DMS153 (cell line): Measurements from ENCODE around the gene RAB40B.

Experiments
- DNase-seq: peaks from one replicate; lab custom pipeline; 2025; lab: John Stamatoyannopoulos, UW

Gene RAB40B

DNA sequence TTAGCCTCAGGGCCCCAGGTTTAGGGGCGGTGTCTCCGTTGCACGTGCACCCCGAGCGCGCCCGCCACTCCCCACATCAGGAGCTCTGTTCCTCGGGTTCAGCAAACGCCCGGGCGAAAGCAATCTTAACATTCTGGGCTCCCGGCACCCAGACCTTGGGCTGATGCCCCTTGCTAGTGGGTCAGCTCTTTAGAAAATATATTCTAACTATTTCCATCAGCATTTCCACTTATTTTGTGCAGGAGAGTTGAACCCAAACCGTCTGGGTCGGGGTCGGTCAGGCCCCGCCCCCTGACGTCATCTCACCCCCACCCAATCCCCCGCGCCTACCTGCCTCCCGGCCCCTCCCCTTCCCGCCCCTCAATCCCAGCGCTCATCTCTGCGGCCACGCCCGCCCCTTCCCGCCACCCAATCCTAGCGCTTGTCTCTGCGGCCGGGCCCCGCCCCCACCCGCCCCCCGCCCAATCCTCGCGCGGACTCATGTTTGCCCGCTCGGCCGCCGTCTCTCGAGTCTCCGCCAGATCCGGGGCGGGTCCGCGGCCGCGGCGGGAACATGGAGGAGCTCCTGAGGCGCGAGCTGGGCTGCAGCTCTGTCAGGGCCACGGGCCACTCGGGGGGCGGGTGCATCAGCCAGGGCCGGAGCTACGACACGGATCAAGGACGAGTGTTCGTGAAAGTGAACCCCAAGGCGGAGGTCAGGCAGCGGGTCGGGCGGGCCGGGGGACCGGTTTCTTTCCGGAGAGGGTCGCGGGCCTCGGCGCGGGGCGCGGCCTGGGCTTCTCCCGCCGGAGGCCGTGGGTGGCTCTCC is 17.9 kb upstream of the RAB40B start, which contains the start of gene FN3KRP:
Gene FN3KRP, plus strand, starts transcription at position 504 of the 808 bp plus-strand sequence. Its CDS starts 50 bp downstream, at position 554.
- DNase-seq: peak; percentile 86

- DNase-seq: no peak
Observed at GRCh38 chr17:82713071-82713723, 14.7 kb upstream of the RAB40B start.

DNA sequence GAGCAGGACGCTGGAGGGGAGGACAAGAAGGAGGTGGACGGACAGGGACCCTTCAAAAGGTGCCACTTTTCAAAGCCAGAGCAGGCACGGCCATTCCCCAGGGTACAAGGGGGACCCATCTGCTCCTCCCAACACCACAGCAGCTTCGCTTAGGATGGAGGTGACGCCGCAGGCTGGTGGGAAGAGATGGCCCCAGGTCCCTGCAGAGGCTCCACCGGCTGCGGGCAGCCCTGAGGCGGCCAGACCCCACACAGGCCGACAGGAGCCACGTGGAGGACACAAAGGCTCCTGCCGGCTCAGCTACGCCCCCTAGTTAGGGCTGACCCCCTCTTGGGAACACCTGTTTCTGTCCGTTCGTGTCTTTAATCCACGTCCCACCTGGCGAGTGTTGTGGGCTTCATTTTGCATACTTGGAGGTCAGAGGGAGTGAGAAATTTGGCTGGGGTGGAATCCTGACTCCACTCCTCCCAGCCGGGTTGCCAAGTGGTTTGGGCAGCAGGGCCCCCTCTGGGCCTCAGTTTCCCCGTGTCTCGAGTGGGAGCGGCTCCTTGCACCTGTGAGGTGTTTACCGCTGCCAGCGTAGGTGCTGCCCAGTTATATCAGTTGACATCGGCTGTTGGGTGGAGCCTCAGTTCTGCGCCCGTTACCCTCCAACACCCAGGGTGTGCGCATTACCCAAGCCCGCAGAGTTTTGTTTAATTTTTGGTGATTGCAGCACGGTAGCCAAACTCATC is 12.2 kb upstream of the RAB40B start:
- DNase-seq: no peak

DNA sequence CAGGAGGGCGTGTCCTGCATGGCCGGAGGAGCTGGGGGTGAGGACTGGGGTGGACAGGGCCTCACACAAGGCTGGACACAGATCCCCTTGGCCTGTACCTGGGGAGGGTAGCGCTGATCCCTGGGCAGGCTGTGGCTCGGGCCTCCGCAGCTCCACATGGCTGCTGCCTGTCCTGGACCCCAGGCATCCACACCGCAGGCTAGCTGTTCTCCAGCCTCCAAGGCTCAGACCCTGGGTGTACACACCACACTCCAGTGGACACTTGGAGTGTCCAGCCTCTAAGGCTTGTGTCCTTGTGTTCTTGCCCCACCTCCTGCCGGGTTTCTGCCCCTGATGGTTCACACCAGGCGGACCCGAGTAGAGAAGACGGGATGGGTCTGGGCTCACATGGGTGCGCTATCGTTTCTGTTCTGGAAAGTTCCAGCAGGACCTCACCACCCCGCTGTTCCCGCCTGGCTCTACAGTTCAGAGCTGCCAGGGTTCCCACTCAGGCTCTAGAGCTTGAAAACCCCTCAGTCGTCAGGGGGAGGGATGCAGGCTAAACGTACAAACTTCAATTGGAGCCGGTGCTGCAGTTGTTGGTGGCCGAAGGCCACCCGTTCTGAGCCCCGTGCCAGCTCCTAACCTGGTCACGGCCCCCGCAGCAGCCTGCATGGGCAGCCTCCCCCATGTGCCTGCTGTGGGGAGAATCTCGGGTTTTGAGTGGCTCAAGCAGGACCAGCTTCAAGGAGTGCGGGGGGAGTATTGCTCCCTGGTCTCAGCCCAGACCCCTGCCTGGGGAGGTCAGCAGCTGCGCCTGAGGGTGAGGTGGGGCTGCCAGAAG is 11.4 kb upstream of the RAB40B start:
- no peak for DNase-seq

- no peak for DNase-seq
Observed at GRCh38 chr17:82709024-82709675, 10.7 kb upstream of the RAB40B start.

DNA sequence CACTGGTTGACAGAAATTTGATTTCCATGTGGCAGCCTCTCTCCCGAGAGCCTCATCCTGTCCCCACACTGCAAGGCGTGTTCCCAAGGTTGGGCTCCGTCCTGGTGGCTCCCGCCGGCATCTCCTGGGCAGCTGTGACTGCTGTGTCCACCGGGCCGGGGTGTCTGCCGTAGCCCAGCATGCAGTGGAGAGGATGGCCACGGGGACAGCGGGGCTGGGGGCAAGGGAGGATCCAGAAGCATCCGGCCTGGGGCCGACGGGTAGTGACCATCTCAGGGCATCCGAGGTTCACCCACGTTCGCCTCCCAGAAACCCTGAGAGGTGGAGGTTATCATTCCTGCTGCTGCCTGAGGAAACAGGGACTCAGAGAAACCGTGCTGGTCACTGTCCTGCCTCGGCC is 7.3 kb upstream of the RAB40B start:
- DNase-seq: no peak

- DNase-seq: no peak
Observed at GRCh38 chr17:82704886-82705285, 6.4 kb upstream of the RAB40B start.

DNA sequence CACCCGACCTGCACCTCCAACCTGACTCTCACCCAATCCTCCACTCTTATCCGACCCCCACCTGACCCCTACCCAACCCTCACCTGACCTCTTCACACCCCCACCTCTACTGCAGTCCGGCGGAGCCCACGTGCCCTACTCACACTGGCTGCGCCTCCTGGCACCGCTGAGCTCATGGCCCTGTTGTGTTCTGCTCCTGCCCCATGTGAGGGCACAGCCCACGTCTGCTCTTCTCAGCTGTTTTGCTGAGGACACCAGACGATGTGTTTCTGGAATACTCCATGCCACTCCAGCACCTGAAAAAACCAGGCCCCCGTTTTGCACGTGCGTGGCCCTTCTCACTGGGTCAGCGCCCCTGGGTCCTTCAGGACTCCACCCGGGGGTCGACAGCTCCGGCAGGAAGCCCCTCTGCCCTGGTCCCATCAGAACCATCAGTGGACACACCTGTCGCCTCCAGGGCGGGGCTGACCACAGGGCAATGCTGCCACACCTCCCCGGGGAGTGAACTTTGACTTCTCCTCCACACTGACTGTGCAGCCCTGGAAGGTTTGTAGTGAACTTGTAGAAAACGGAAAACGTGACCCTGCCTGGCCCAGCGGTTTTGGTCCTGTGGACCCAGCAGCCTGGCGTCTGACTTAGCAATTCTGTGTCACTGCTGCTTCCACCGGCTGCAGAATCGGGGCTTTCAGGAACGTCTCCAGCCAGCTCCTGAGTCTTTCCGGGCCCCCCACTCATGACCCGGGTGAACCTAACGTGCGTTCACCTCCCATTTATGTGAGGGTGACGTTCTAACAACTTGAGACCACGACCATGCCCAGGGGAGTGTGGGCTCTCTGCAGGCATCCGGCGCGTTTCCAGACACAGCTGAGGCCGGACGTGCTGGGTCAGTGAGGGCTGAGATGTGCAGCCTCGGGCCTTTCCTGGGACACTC is 5.7 kb upstream of the RAB40B start:
- no peak for DNase-seq

DNA sequence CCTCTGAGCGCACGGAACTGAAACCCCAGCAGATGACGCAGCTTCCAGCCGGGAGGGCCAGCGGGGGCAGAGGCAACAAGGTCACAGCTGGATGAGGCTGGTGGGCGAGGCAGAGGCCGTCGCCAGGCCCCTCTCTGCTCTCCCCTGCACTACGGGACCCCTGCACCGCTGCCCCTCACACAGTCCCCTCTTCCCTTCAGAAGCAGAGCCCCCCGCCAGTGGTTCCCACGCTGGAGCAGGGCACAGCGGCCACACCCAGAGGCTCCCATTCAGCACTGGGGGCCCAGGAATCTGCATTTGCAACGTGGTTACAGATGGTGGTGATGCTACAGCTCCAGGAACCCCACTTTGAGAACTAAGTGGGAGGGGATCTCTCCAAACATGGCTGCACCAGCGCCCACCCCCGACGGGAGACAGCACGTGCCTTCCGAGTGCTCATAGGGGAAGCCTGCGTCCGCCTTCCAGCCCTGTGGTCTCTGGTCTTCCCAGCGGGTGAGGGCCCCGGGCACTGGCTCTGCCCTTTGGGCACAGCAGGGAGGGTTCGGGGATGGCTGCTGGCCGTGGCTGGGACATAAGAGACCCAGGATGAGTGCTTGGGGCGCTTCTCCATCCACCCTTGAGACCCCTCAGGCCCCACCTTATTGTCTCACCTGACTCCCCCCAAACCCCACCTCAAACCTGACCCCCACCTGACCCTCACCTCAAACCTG is 4.7 kb upstream of the RAB40B start:
- DNase-seq: no peak

GRCh38 chr17:82702231-82702927 is 3.9 kb upstream of the RAB40B start:
- no peak for DNase-seq

DNA sequence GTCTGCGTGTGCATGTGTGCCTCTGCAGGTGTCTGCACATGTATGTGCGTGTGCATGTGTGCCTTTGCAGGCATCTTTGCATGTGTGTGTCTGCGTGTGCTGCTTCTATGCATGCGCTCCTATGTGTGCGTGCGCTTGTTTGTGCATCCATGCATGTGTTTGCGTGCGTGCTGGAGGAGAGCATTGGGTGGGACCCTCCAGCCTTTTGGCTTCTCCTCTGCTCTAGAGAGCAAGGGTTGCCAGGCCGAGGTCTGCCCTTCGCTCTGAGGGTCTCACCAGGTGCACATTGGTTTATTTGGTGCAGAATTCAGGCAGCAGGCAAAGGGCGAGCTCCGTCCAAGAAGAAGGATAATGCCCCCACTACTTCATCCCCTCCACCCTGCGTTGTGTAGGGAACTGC is 1.1 kb upstream of the RAB40B start:
- no peak for DNase-seq

DNA sequence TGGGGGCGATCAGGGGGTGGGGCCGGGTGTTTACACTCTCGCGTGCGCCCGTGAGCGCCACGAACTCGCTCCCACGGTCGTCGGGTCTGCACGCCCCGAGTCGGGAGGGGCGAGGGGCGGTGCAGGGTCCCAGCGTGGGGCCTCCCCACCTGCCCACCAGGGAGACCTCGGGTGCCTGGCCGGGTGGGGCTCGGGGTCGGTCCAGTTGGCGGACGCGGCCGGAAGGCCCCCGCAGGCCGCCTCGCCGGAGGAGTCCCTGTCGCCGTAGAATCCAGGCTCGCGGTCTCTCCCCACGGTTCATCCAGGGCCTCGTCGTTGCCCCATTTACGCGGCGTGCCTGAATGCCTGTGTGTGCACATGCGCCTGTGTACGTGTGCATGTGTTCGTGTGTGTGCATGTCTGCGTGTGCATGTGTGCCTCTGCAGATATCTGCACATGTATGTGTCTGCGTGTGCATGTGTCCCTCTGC is 510 bp upstream of the RAB40B start:
- DNase-seq: no peak

GRCh38 chr17:82697808-82698064 is 762 bp downstream of the RAB40B start:
- DNase-seq: no peak

DNA sequence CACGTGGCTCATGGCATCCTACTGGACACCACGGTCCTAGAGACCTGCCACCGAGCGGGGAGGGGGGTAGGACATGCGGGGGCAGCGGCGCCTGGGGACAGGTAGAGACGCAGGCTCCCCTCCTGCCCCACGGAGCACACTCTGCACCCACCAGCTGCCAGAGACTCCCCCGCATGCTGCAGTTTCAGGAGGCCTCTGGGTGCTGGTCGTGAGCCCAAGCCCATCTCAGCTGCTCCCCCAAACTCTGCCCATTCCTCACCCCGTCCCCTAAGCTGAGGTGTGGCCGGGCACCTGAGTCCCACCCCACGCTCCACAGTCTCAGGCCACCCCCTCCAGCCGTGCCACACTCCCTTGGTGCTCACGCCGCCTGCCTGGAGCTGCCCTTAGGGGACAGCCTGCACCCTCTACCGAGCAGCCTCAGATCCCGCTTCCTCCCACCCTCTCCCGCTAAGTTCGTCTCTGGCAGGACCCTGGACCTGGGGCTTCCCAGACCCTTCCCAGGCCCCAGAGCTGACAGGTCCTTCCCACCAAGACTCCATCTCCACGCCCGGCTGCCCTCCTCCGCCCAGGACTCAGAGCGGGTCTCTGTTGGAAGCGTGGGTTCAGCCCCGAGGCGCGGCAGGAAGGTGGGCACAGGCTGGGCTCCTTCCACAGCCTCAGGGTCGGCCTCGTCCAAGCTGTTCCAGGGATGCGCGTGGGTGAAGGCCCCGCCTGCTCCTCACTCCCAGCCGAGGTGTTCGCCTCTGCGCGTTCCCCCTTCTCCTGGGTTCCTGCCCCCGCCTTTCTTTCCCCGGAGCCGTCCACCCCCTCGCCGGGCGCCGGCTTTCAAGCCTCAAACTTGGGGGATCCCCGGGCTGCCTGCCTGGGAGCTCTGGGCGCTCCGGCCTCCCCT is 1.3 kb downstream of the RAB40B start:
- no peak for DNase-seq

DNA sequence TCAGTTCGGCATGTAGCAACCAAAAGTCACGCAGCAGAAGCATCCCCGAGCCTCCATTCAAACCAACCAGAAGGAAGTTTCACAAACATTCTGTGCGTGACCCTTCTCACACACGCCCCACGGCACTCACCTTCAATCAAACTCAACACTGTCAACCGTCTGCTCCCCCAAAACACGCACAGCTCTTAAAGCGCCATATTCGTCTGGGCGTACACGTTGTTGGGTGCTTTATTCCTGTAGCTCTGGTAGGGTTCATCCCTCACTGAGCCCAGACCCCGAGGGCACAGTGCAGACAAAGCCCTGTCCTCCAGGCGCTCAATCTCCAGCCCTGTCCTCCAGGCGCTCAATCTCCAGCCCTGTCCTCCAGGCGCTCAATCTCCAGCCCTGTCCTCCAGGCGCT is 2.2 kb downstream of the RAB40B start:
- DNase-seq: no peak

- DNase-seq: no peak
Observed at GRCh38 chr17:82694647-82695046, 3.9 kb downstream of the RAB40B start.

DNA sequence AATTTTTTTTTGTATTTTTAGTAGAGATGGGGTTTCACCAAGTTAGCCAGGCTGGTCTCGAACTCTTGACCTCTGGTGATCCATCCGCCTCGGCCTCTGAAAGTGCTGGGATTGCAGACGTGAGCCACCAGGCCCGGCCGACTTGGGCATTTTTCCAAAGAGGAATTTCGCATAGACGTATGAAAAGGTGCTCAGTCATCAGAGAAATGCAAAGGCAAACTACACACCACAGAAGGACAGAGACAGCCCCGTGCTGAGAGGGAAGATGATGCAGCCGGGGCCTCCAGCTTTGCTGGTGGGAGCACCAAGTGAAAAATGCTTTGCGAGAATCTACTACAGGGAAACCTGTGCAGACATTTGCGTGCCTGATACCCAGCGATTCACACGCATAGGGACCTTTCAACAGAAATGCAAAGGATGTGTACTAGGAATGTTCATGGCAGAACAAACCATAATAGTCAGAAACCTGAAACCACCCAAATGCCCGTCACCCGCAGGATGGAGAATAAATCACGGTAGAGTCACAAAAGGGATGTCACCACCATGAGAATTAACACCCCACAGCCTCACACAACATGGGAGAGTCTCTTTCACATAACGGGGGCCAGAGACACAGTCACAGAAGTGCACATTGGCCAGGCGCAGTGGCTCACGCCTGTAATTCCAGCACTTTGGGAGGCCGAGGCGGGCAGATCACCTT is 5.2 kb downstream of the RAB40B start:
- DNase-seq: no peak

DNA sequence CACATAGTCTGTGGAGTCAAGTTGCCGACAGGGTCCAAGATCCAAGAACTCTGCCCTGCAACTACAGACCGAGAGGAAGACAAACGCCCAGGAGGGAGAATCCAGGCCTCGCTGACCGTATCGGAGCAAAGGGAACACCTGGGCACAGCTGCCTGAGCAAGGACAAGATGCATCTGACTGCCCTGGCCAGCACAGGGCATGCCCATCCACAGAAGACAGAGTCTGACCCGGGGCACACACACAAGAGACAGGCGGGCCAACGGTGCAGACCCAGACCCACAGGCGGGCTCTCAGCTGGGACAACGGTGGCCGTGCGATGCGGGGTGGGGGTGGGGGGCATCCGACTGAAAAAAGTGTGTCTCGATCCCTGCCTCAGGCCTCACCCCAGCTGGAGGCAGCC is 6.2 kb downstream of the RAB40B start:
- no peak for DNase-seq
